DND-41 (cell line): ENCODE data around the gene ABHD12B.

ENCODE experiments used
- ATAC-seq: fragments of 200-7000 bp; cut with Tn5 transposase; 3 replicates; pipeline ENCODE4 v1.9.1; 2021; ENCODE audit warnings: low read depth; ENCODE audit not compliant: insufficient read depth
- DNase-seq: peaks from one replicate; pipeline ENCODE4 v3.0.0-alpha.2; 2020
- H2AFZ ChIP-seq: 2 replicates; pipeline ENCODE4 v1.6.0; 2012; ENCODE audit warnings: low read depth, low read length
- H3K27ac ChIP-seq: 2 replicates; pipeline ENCODE4 v1.5.1; 2012; ENCODE audit warnings: low read length, inconsistent platforms
- H3K27me3 ChIP-seq: fragments of 200-600 bp; sonication (generic); 2 replicates; pipeline ENCODE4 v1.6.0; 2012; ENCODE audit warnings: low read length, mild to moderate bottlenecking, inconsistent platforms; ENCODE audit not compliant: insufficient read depth, poor library complexity
- H3K36me3 ChIP-seq: 2 replicates; pipeline ENCODE4 v1.5.1; 2012; ENCODE audit warnings: low read length, inconsistent platforms; ENCODE audit not compliant: insufficient read depth
- H3K4me1 ChIP-seq: 2 replicates; pipeline ENCODE4 v1.5.1; 2012; ENCODE audit warnings: mild to moderate bottlenecking, low read length; ENCODE audit not compliant: insufficient read depth
- H3K4me2 ChIP-seq: 2 replicates; pipeline ENCODE4 v1.6.0; 2012; ENCODE audit warnings: mild to moderate bottlenecking, moderate library complexity, low read length, inconsistent platforms; ENCODE audit not compliant: insufficient read depth
- H3K4me3 ChIP-seq, 2 experiments: fragments of 200-600 bp in 1 of 2; shearing (Covaris generic) in 1 of 2; 2 replicates each; pipeline ENCODE4 v1.5.1; 2012 to 2016; ENCODE audit warnings: inconsistent platforms in 2 of 2, low read length in 2 of 2, mild to moderate bottlenecking in 2 of 2, low read depth in 1 of 2, moderate library complexity in 1 of 2
- H3K79me2 ChIP-seq: 2 replicates; pipeline ENCODE4 v1.6.0; 2012; ENCODE audit warnings: low read length, inconsistent platforms; ENCODE audit not compliant: insufficient read depth
- H3K9ac ChIP-seq: 2 replicates; pipeline ENCODE4 v1.6.0; 2012; ENCODE audit warnings: low read depth, mild to moderate bottlenecking, inconsistent platforms, low read length, moderate library complexity
- H3K9me3 ChIP-seq: 2 replicates; pipeline ENCODE4 v1.5.1; 2012; ENCODE audit warnings: low read length, moderate library complexity, mild to moderate bottlenecking, inconsistent platforms; ENCODE audit not compliant: insufficient read depth, severe bottlenecking
- H4K20me1 ChIP-seq: 2 replicates; pipeline ENCODE4 v1.6.0; 2012; ENCODE audit warnings: low read length; ENCODE audit not compliant: insufficient read depth
- EZH2 ChIP-seq: IDR thresholded peaks from 3 replicates; pipeline ENCODE4 v1.6.1; 2012; ENCODE audit warnings: borderline replicate concordance, low read depth, mild to moderate bottlenecking, moderate library complexity, low read length, inconsistent platforms; ENCODE audit not compliant: severe bottlenecking
- TF ChIP-seq, protein P1 (sequence below): IDR thresholded peaks from 2 replicates; pipeline ENCODE4 v1.5.1; 2012; ENCODE audit warnings: borderline replicate concordance, low read length, moderate library complexity, mild to moderate bottlenecking; ENCODE audit not compliant: poor library complexity, severe bottlenecking; ENCODE audit errors: extremely low read depth

The ABHD12B gene

DNA sequence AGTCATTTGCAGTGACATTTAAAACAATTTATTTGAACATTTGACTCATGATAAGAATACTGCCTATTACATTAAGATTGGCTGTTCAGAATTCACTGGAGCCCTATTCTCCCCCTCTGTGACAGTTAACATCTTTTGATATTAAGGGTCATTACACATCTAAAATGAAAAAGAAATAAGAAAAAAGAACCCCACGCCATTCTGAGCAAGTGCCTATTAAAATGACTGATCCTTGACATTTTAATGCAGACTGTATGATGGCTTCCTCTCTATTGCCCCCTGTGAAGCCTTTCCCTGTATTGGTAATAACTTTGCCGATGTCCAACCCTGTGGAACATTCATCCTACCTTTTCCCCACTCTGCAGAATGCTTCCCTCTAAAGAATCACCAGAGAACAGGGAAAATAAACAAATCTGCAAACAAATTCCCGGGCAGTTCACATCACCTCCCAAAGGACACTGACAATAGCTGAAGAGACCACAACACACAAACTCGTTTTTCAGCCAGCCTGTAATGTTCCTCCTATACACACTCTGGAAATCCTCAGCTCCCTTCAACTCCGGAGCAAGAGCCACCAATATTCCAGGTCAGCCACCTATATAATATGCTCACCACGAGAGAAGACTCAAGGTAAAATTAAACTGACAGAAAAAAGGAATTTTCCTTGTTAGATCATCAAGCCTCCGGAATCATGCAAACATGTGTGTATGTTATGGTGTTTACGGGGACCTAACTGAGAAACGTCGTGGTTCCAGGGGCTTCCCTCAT is 42.9 kb upstream of the ABHD12B start:
- no peaks in the 10 kb centered on the region for H3K27me3 ChIP-seq
- H3K4me3 ChIP-seq: peak overlapping the region in 1 of 2 experiments; percentile 77; a peak in 2 of 4 replicates
- H3K4me2 ChIP-seq: peak overlapping the region; percentile 95
- TF ChIP-seq, protein P1, sequence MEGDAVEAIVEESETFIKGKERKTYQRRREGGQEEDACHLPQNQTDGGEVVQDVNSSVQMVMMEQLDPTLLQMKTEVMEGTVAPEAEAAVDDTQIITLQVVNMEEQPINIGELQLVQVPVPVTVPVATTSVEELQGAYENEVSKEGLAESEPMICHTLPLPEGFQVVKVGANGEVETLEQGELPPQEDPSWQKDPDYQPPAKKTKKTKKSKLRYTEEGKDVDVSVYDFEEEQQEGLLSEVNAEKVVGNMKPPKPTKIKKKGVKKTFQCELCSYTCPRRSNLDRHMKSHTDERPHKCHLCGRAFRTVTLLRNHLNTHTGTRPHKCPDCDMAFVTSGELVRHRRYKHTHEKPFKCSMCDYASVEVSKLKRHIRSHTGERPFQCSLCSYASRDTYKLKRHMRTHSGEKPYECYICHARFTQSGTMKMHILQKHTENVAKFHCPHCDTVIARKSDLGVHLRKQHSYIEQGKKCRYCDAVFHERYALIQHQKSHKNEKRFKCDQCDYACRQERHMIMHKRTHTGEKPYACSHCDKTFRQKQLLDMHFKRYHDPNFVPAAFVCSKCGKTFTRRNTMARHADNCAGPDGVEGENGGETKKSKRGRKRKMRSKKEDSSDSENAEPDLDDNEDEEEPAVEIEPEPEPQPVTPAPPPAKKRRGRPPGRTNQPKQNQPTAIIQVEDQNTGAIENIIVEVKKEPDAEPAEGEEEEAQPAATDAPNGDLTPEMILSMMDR: no peak
- no peak for TF ChIP-seq EZH2
- H3K79me2 ChIP-seq: peaks cover 69% of the 10 kb centered on the region
- DNase-seq (no peak), ATAC-seq (no peak)
- no peak overlapping the region for H2AFZ ChIP-seq
- peaks cover 44% of the 10 kb centered on the region for H4K20me1 ChIP-seq
- peaks cover 71% of the 10 kb centered on the region for H3K4me1 ChIP-seq
- H3K27ac ChIP-seq: no peak overlapping the region
- H3K36me3 ChIP-seq: peaks cover 26% of the 10 kb centered on the region
- no peaks in the 10 kb centered on the region for H3K9me3 ChIP-seq
- H3K9ac ChIP-seq: peak overlapping the region; percentile 90; the same call in 1 of the 2 replicates

DNA sequence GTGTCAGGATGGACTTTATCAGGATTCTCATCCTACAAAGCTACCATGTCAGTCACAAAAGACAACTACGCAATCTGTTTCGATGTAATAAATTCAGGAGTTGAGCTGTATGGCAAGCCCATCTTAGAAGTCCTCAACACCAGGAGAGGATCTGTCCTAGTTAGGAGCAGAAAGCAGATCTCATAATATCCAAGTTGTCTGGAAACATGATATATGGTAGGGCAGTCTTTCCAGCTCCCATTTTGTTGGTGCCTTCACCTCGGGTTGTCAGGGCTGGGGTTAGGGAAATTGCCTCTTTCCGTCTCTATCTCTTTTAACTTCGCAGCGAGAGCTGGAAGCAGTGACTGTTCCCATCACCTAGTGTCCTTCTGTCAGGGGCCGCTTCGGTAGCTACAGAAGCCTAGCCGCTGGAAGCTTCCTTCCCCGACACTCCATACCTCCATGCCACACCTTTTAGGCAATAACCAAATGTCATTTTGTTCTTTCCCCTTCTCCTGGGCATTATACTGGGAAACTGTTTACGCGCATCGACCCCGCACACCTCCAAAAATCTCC is 42.3 kb upstream of the ABHD12B start:
- H3K9ac ChIP-seq: peak overlapping the region; percentile 90
- peaks cover 62% of the 10 kb centered on the region for H3K79me2 ChIP-seq
- H3K27ac ChIP-seq: peak overlapping the region; percentile 68
- ATAC-seq: no peak
- H3K9me3 ChIP-seq: no peaks in the 10 kb centered on the region
- H2AFZ ChIP-seq: peak overlapping the region; percentile 79
- H3K4me3 ChIP-seq: peak overlapping the region; percentile 70 to 77
- peak overlapping the region; percentile 95 for H3K4me2 ChIP-seq
- TF ChIP-seq, protein P1: no peak
- TF ChIP-seq EZH2: no peak
- no peaks in the 10 kb centered on the region for H3K27me3 ChIP-seq
- H4K20me1 ChIP-seq: peaks cover 42% of the 10 kb centered on the region
- no peak for DNase-seq
- peaks cover 66% of the 10 kb centered on the region for H3K4me1 ChIP-seq
- peaks cover 26% of the 10 kb centered on the region for H3K36me3 ChIP-seq

DNA sequence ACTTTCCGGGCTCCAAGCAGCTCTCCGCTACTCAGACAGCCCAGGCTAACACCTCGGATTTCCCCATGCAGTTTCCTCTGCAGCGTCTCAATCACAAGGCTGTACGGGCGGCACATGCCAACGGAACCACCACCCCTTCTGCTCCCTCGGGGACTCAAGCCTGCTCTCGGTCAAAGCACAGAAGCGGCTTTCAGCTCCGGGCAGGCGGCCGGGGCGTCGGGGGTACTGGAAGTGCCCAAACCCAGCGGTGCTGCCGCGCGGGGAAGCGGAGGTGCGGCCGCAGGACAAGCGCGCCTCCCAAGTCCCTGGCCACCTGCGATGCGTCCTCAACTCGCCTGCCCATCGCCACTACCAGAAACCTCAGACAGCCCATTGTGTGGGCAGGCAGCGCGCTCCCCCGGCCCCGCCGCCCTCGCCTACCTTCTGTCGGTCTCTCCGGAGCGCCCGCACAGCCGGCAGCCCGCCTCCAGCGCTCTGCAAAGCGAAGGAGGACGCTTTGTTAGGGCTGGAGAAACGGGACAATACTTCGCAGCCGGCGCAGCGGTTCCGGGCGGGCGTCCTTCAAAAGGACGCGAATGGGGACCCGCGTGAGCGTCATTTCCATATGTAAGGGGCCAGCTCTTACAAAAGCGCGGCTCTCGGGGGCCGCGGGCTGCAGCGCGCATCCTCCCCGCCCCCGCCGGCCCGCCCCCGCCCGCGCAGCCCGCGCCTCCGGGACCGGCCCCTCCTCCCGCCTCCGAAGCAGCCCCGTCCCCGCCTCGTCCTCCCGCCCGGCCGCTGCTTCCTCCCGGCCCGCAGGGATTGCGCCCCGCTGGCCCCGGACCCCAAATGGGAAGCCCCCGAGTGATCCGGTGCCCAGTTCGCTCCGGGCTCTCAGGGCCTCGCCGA is 41.6 kb upstream of the ABHD12B start:
- TF ChIP-seq EZH2: no peak
- TF ChIP-seq, protein P1: no peak
- DNase-seq (peak; percentile 69), ATAC-seq (peak; percentile 62)
- Histone ChIP-seq H3K9me3 (no peaks in the 10 kb centered on the region), H3K27me3 (no peaks in the 10 kb centered on the region), H3K79me2 (peaks cover 55% of the 10 kb centered on the region), H3K27ac (peak overlapping the region; percentile 78), H4K20me1 (peaks cover 36% of the 10 kb centered on the region), H3K36me3 (peaks cover 26% of the 10 kb centered on the region), H2AFZ (peak overlapping the region; percentile 91), H3K4me1 (peaks cover 65% of the 10 kb centered on the region), H3K9ac (peak overlapping the region; percentile 90), H3K4me3 (peak overlapping the region; percentile 70 to 77), H3K4me2 (peak overlapping the region; percentile 95)
